Stomach (tissue), 9 donors: Measurements from ENCODE around the gene PCDH1. TPM values are rescaled to one million over a fixed set of nuclear protein-coding genes. Genes with fewer than 3 reads are reported as not detected.

Experiments used
- DNase-seq, 2 donors: peaks; one replicate each; pipeline versions ENCODE4 v3.0.0 to v3.0.0-alpha.2; 2013 to 2019
- H3K27ac ChIP-seq, 5 donors: fragments of 200-600 bp in 4 of 5; sonication (generic) in 4 of 5; one replicate each; pipeline ENCODE4 v1.5.1; 2013 to 2019; ENCODE audit warnings: mild to moderate bottlenecking in 1 of 5, moderate library complexity in 1 of 5
- H3K27me3 ChIP-seq, 3 donors: fragments of 200-600 bp; sonication (generic); one replicate each; pipeline ENCODE4 v1.5.1; 2017 to 2019; ENCODE audit warnings: mixed run types in 1 of 3
- H3K36me3 ChIP-seq, 4 donors: fragments of 200-600 bp; sonication (generic); 1 replicate in 3 of 4; 2 replicates in 1 of 4; pipeline ENCODE4 v1.5.1; 2016 to 2019
- H3K4me1 ChIP-seq, 4 donors: fragments of 200-600 bp; sonication (generic); one replicate each; pipeline ENCODE4 v1.5.1; 2016 to 2019
- H3K4me3 ChIP-seq, 4 donors: fragments of 200-600 bp; sonication (generic) in 3 of 4; one replicate each; pipeline ENCODE4 v1.5.1; 2016 to 2019; ENCODE audit warnings: mild to moderate bottlenecking in 1 of 4
- H3K9me3 ChIP-seq, 4 donors: fragments of 200-600 bp; sonication (generic); one replicate each; pipeline ENCODE4 v1.5.1; 2016 to 2019
- CTCF ChIP-seq, 7 experiments: fragments of 450-650 bp in 4 of 7; fragments of 200-600 bp in 3 of 7; sonication (generic) in 3 of 7; IDR thresholded peaks; one replicate each; pipeline ENCODE4 v1.5.1; 2016 to 2019; ENCODE audit warnings: antibody characterized with exemption in 7 of 7, control low read depth in 2 of 7, mild to moderate bottlenecking in 1 of 7
- EP300 ChIP-seq: sonication (generic); formaldehyde crosslinking; IDR thresholded peaks from one replicate; pipeline ENCODE4 v1.6.1; 2017; ENCODE audit warnings: antibody characterized with exemption
- POLR2A ChIP-seq, 4 donors: fragments of 450-650 bp; IDR thresholded peaks; one replicate each; pipeline ENCODE4 v1.6.1; 2016; ENCODE audit warnings: antibody characterized with exemption in 4 of 4, control low read depth in 2 of 4, mild to moderate bottlenecking in 1 of 4, moderate library complexity in 1 of 4
- POLR2AphosphoS5 ChIP-seq, 3 donors: sonication (generic); formaldehyde crosslinking; IDR thresholded peaks; one replicate each; pipeline ENCODE4 v1.6.1; 2016; ENCODE audit warnings: antibody characterized with exemption in 3 of 3
- WGBS, 5 donors: extraction: QIAGEN DNeasy Blood & Tissue Kit in 3 of 5; methylation state at CpG; one replicate each; pipeline versions ENCODE4 v1.1.5 to v1.1.7; 2013 to 2018; 5-methylcytosine and 5-hydroxymethylcytosine counted together
- intact Hi-C: fragments of 100-400 bp; cut with DNase I; formaldehyde crosslinking; loops from one replicate; pipeline ENCODE4 v1.15.1; 2023; ENCODE audit warnings: low total_unique reads
- polyA plus RNA-seq, 3 donors: library from polyadenylated mRNA; stranded (reverse); fragments of 200-250 nt; gene quantifications; one replicate each; pipeline ENCODE4 v1.2.3, GENCODE V29; 2013
- total RNA-seq, 5 donors: library from RNA; depleted of rRNA; stranded (reverse); fragments of >200 nt; gene quantifications; one replicate each; pipeline versions ENCODE4 v1.1.0 to v1.2.3, GENCODE V29; 2014 to 2016
- donor health status: healthy with polysubstance abuse.
- donor health status: Bipolar disorder and iron deficiency.
- donor health status: healthy.

Gene PCDH1
- total and polyA plus RNA-seq, 8 donors = 8.7 to 96.9 (median 43.6) TPM

GRCh38 chr5:141910271-141910673 is 32.1 kb upstream of the PCDH1 start:
- Histone ChIP-seq H3K4me1 (peaks cover 9 to 13% (median 11%) of the 10 kb centered on the region in 4 donors), H3K27me3 (peaks cover 0 to 25% (median 0%) of the 10 kb centered on the region in 3 donors), H3K4me3 (no peak overlapping the region), H3K9me3 (no peaks in the 10 kb centered on the region), H3K27ac (no peak overlapping the region), H3K36me3 (no peaks in the 10 kb centered on the region)
- TF ChIP-seq POLR2A (IDR thresholded peaks at IDR 0.05) = no peak
- no peak for TF ChIP-seq EP300
- TF ChIP-seq CTCF (IDR thresholded peaks at IDR 0.05) = no peak
- TF ChIP-seq POLR2AphosphoS5 (IDR thresholded peaks at IDR 0.05) = no peak
- intact Hi-C loops = no loop called here
- DNase-seq = no peak
- 52 to 62% (median 54%) methylated on average over 2 of the region's 2 CpGs for WGBS, 5 donors

- no peaks in the 10 kb centered on the region for H3K9me3 ChIP-seq
- no peak overlapping the region for H3K4me3 ChIP-seq
- H3K27ac ChIP-seq = no peak overlapping the region
- intact Hi-C loops = no loop called here
- no peaks in the 10 kb centered on the region for H3K36me3 ChIP-seq
- 68 to 94% (median 82%) methylated on average over 4 of the region's 4 CpGs for WGBS, 5 donors
- peaks cover 6 to 8% (median 7%) of the 10 kb centered on the region in 4 donors for H3K4me1 ChIP-seq
- peaks cover 0 to 18% (median 0%) of the 10 kb centered on the region in 3 donors for H3K27me3 ChIP-seq
- no peak for DNase-seq
- TF ChIP-seq CTCF (IDR thresholded peaks at IDR 0.05) = no peak
- no peak for TF ChIP-seq POLR2AphosphoS5 (IDR thresholded peaks at IDR 0.05)
- TF ChIP-seq POLR2A (IDR thresholded peaks at IDR 0.05) = no peak
- no peak for TF ChIP-seq EP300
These were observed 31.0 kb upstream of the PCDH1 start for GRCh38 chr5:141909212-141909611.

DNA sequence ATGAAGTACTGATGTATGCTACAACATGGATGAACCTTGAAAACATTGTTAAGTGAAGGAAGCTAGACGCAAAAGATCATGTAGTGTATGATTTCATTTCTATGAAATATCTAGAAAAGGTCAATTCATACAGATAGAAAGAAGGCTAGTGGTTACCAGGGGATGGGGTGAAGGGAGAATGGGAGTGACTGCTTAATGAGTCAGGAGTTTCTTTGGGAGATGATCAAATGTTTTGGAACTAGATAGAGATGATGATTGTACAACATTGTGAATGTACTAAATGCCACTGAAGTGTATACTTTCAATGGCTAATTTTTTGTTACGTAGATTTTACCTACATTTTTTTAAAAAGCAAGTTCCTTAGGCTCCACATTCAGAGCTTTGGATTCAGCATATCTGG is 30.6 kb upstream of the PCDH1 start:
- no peak overlapping the region for H3K27ac ChIP-seq
- no peak for DNase-seq
- no peaks in the 10 kb centered on the region for H3K36me3 ChIP-seq
- intact Hi-C loops = no loop called here
- no peaks in the 10 kb centered on the region for H3K9me3 ChIP-seq
- no peak overlapping the region for H3K4me3 ChIP-seq
- no peak for TF ChIP-seq POLR2AphosphoS5 (IDR thresholded peaks at IDR 0.05)
- TF ChIP-seq POLR2A (IDR thresholded peaks at IDR 0.05) = no peak
- no peak for TF ChIP-seq EP300
- TF ChIP-seq CTCF (IDR thresholded peaks at IDR 0.05) = no peak
- peaks cover 2 to 4% (median 3%) of the 10 kb centered on the region in 4 donors for H3K4me1 ChIP-seq
- H3K27me3 ChIP-seq = peaks cover 0 to 14% (median 0%) of the 10 kb centered on the region in 3 donors
- 80 to 92% (median 92%) methylated on average over 2 of the region's 2 CpGs for WGBS, 5 donors

GRCh38 chr5:141906972-141907371 is 28.8 kb upstream of the PCDH1 start:
- Histone ChIP-seq H3K27ac (no peak overlapping the region), H3K27me3 (no peaks in the 10 kb centered on the region), H3K4me3 (no peak overlapping the region), H3K9me3 (no peaks in the 10 kb centered on the region), H3K36me3 (no peaks in the 10 kb centered on the region), H3K4me1 (no peaks in the 10 kb centered on the region)
- 0 to 4% (median 0%) methylated on average over 1 of the region's 1 CpG for WGBS, 5 donors
- no peak for DNase-seq
- intact Hi-C loops = no loop called here
- TF ChIP-seq CTCF (IDR thresholded peaks at IDR 0.05) = no peak
- TF ChIP-seq POLR2AphosphoS5 (IDR thresholded peaks at IDR 0.05) = no peak
- TF ChIP-seq POLR2A (IDR thresholded peaks at IDR 0.05) = no peak
- no peak for TF ChIP-seq EP300
